GM21717 (cell line): ENCODE measurements around the gene RASGRP3.
"Not testable (repeated sequence)": the region's sequence is repeated elsewhere in the genome, so short reads cannot be mapped to it uniquely, and the experiment has no call there.

Experiments
- ATAC-seq: cut with Tn5 transposase; IDR thresholded peaks from one replicate; pipeline ENCODE4 v1.9.1; 2021; ENCODE audit warnings: mild to moderate bottlenecking, moderate library complexity; ENCODE audit not compliant: unreplicated experiment

The RASGRP3 gene, protein sequence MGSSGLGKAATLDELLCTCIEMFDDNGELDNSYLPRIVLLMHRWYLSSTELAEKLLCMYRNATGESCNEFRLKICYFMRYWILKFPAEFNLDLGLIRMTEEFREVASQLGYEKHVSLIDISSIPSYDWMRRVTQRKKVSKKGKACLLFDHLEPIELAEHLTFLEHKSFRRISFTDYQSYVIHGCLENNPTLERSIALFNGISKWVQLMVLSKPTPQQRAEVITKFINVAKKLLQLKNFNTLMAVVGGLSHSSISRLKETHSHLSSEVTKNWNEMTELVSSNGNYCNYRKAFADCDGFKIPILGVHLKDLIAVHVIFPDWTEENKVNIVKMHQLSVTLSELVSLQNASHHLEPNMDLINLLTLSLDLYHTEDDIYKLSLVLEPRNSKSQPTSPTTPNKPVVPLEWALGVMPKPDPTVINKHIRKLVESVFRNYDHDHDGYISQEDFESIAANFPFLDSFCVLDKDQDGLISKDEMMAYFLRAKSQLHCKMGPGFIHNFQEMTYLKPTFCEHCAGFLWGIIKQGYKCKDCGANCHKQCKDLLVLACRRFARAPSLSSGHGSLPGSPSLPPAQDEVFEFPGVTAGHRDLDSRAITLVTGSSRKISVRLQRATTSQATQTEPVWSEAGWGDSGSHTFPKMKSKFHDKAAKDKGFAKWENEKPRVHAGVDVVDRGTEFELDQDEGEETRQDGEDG

DNA sequence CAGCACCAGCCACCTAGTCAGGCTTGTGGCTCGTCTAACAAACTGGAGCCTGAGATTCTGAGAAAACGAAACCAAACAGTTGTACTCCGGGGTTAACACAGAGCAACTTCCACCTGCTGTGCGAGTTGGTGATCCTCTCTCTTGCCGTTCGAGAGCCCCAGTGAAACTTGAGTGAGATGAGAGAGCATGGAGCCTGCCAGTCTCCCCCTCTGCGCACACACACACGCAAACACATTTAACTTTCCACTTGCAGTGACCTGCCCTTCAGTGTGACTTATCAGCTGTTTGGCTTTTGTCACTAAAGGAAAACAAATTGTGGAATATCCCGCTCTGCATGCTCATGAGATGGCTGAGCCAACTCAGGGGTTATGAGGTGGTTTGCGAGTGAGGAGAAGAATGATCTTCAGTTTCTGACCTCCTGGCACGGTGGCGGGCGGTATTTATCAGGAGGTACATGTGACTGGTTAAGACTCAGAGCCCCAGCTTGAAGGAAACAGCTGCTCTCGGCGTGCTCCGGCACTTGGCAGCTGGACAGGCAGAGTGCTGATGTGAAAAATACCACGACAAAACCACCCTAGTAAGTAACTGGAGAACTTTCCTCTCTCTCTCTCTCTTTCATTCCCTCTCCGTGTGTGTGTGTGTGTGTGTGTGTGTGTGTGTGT is at the start of gene RASGRP3:
Gene RASGRP3 (plus strand): TSS at position 519 of the 662 bp plus-strand sequence. CDS start 38,488 bp downstream, outside the sequence.
- ATAC-seq = peak; percentile 51

DNA sequence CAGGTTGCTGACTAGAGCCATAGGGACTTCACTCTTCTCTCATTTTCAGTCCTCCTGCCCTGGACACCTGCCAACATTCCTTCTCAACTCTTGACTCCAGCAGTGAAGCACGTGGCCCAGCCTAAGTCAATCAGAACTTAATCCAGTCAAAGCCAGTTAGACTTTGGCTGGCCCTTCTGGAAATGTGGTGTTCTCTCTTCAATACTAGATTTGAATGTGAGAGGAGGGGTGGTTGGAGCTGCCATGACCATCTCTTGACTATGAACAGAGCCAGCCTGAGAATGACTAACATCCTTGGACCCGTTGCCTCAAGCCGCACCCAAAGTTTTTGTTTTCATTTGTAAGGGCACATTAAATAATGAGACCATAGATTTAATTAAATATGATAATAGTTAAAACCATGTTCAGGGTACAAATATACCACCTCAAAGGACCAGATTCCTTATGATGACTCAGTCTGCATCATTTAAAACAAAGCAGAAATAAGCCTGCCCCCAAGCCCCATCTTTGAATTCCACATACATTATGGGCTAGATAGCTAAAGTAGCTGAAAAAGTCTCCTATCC is 49.7 kb upstream of the RASGRP3 start:
- ATAC-seq = no peak

DNA sequence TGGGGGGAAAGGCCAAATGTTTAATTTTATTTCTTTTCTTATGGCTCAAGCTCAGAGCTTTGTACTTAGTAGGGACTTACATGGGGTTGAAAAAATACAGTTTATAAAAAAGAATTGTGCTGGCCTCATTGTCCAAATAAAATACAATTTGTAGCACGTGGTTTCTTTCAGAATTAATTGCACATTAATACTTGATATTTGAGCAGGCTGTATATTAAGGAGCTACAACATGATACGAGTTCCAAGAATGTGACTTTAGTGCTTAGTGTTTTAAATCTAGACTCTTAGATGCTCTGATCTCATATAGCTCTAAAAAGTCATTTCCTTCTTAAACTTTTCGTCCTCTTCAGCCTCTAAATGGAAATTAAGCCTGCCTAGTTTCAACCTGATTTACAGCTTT is 46.4 kb upstream of the RASGRP3 start:
- no peak for ATAC-seq

DNA sequence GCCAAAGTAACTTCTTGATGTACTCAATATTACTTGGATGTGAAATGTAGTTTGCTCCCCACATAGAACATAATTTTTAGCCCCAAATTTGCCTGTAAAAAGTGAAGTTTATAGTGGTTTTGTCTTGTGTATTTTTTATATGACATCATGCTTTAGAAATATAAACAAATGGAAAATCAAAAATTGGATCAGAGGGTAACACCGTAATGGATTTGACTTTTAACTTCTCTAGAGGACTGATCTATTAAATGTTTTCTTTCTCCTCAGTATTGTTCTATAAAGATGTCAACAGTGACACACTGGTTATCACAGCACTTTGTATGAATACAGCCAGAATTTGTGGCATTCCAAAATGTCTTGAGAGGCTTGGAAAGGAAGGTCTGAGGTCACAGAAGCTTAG is 45.6 kb upstream of the RASGRP3 start:
- no peak for ATAC-seq

DNA sequence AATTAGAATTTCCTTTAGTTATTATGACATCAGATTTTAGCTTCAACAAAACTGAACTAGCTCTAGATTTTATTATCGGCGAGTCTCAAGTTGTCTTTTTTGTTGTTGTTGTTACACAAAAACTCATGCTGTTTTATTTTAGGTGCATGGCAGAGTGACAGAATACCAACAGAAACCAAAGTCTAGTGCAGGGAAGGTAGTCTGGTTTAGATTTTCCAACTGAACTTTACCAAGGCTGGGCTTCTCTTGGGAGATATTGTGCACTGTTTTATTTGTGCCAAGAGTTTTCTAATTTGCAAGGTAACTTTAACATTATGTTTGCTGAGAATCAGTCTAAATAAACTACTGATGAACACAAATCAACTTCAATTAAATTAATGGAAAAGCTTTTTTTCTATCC is 43.6 kb upstream of the RASGRP3 start:
- ATAC-seq = no peak

DNA sequence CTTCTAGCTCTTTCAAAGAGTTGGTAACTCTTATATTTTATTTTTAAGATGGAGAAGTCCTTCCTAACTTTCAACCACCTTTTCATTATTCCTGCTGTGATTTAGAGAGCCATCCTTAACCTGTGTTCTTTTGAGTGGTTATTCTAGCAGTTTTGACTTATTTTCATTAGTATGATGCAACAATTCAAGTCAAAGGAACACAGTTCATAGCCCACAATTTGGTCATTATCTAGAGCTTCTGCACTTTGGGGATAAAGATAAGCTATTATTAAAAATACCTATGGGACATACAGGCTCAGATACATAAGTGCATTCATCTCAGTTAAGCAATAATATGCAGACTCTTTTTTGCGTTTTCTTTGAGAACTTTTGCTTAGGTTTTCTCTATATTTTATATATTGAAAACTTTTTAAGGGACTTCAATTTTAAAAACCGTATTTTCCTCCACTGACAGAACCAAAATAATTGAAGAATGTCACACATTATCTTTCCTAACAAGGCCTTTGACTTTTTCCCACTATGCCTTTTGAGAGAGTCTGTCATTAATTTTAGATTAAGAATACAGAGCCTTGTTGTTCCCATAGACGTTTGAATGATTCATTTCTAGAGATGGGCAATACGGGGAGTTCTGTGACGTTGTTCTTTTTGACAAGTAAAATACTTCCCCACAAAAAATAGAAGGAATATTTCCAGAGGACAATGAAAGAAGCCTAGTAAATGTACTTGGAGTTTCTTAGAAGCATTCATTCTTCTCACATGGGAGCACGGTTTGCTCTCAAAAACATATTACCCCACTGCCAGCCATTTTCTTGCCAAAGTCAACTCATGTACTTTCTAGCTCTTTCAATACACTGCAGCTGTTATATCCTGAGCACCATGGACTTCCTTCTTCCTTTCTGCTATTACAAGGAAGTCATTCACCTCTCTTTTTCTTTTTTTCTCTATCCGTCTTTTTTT is 42.9 kb upstream of the RASGRP3 start:
- no peak for ATAC-seq

DNA sequence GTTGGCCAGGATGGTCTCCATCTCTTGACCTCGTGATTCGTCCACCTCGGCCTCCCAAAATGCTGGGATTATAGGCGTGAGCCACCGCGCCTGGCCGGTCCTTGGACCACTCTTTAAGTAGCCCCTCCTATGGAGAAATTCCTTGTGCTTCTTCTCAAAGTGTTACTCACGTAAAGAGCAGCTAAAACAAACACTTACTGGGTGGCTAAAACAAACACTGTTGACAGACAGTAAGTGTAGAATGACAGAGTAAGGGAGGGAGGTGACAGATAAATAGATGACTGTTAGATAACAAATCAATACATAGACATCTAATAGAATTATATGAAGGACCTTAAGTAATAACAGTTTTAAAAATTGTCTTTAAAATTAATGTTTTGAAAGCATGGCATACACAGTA is 40.9 kb upstream of the RASGRP3 start:
- ATAC-seq = no peak

DNA sequence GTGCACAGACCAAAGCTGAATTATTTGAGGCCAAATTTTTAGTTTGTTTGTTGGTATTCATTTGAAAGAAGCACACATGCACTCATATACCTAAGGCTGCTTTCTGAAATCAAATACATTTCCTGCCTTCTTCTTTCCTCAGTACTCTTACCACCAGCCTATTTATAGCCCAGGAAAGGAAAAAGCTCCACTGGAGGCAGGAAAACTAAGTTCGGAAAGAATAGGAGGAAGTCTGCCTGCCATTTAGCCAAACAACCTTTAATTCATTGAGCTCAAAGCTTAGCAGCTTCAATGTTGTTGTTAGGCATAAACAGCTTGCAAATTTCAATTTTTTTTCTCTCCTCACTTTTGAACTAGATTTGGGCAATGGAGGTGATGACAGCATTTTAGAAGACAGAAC is 40.4 kb upstream of the RASGRP3 start:
- no peak for ATAC-seq

DNA sequence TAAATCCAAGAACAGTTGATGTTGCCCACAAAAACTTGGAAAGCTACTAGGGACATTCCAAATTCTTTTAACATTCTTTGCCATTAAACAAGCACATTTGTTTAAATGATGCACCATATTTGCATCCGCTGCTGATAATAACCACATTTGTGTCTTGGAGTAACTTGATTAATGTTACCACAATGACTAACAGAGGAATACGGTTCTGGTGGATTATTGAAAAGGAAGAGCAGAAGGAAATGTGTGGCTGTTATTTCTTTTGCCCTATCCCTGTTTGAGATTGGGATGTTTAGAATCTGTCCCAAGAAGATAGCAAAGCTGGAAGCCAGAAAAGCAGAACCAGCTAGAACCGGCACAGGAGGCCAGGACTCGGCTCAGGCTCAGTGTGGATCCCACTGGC is 39.2 kb upstream of the RASGRP3 start:
- ATAC-seq = no peak

DNA sequence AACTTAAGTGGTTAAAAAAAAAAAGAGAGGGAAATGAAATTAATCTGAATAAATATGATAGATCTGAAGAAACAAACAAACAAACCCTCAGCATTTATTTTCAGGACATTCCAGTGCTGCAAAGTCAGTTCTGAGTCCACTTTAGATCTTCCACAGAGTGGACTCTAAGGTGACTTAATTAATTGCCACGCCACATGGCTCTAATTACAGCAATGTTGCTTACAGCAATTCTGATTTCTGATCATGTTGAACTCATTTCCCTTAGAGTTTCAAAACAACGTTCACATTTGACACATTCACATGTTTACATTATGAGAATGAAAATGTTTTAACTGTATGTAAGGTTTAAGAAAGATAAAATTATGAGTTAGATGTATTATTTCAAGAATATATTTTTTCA is 38.6 kb upstream of the RASGRP3 start:
- ATAC-seq = no peak

DNA sequence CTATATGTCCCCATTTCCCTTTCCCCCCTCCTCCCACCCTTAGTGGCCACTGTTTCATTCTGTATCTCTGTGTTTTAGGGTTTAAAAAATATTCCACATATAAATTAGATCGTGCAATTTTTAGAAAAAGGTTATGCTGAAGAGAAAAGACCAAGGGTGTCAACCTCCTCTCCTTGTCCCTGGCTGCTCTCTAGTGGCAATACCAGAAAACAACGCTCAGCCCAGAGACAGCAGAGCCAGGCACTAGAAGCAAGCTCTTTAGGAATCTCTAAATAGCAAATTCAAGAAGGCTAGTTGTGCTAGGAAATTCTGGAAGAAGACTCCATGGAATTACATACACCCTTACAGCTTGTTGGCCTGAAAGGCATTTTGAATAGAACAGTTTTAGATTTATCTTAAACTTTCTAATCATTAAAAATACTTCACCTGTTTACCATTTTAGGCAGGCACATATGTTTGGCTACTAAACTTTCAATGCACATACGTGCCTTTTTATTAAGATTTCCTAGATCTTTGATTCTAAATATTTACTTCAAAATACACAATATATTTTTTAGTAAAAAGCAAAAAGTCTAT is 35.1 kb upstream of the RASGRP3 start:
- ATAC-seq = peak; percentile 91

DNA sequence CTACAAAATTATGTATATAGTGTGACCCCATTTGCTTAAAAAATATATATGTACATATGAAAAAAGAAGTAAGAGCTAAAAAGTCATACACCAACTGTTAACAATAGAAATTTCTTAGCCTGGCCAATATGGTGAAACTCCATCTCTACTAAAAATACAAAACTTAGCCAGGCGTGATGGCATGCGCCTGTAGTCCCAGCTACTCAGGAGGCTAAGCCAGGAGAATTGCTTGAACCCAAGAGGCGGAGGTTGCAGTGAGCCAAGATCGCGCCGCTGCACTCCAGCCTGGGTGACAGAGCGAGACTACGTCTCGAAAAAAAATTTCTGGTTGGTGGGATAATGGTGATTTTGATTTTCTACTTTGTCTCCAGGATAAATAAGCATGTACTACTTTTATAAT is 34.4 kb upstream of the RASGRP3 start:
- ATAC-seq = not testable (repeated sequence)

DNA sequence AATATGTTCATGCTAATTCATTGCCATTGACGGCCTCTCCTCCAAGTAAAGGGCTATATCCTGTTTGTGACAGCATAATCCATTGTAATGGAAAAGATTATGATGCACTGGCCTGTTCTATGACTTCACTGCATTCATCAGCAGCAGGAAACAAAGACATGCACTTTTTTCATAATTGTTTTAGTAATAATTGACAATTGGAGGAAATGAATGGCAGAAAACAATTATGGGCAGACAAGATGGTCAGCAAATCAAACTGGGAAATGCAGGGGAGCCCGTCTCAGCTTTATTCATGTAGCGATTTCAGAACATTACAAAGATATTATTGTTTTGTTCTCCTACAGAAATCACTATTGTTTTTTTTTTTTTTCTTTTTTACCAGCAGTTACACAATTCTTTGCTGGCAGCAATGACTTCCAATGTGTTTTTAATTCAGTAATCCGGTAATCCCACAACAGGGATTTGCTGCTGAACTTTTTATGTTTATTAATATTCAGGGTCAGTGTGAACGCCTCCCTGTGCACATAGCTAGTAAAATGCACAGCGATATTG is 33.8 kb upstream of the RASGRP3 start:
- ATAC-seq = no peak

DNA sequence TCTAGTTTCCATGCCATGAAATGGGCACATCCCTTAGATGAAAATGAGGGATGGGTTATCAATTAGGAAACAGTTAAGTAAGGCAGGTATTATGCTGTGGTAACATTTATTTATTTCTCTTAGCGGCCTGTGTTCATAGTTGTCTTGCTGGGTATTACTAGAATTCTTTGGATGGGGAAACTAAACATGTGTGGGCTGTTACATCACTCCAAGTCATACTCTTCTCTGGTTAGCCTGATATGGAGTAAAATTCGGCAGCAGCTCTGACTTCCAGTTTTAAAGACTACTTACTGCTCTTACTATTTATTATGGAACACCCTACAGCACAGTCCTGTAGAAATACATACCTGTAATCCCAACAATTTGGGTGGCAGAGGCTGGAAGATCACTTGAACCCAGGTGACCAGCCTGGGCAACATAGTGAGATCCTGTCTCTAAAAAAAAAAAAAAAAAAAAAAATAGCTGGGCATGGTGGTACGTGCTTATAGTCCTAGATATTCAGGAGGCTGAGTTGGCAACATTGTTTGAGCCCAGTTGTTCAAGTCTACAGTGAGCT is 33.1 kb upstream of the RASGRP3 start:
- no peak for ATAC-seq

DNA sequence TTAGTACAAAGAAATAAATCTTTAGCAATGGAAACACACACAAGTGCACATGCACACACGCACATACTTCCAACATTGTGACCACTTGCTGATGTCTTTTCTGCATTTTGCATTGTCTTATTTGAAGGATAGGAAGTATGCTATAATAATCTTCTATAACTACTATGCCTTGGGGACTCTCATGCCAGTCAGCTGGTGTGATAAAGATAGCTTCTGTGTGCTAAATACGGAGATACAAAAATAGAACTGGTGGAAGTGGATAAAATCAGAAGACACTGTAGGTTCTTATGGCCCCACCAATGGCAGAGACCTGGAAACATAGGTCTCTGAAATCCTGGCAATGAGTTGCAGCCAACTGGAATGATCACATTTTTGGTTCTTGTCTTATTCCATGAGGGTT is 31.5 kb upstream of the RASGRP3 start:
- no peak for ATAC-seq

DNA sequence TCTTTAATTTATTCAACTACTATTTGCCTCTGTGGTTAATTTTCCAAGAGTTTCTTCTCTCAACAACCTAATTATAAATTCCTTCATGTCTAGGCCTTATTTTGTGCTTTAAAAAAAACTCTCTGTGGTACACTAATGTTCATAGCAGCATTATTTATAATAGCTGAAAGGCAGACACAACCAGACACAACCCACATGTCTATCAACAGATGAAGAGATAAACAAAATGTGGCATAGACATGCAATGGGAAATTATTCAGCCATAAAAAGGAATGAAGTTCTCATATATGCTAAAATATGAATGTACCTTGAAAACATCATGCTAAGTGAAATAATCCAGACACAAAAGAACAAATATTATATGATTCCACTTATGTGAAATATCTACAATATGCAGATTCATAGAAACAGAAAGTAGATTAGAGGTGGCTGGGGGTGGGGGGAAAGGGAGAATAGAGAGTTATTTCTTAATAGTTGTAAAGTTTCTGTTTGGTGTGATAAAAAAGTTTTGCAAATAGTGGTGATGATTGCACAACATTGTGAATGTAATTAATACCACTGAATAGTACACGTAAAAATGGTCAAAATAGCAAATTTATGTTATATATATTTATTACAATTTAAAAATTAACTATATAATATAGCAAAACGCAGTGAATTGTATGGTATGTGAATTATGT is 28.1 kb upstream of the RASGRP3 start:
- no peak for ATAC-seq

DNA sequence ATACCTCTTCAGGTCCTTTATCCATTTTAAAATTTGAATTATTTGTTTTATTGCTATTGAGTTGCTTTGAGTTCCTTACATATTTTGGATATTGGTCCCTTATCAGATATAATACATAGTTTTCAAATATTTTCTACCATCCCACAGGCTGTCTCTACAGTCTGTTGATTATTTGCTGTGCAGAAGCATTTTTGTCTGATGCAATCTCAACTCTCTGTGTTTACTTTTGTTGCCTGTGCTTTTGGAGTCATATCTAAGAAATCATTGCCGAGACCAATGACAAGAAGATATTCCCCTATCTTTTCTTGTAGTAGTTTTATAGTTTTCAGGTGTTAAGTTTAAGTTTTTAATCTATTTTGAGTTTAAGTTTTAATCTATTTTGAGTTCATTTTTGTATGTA is 25.2 kb upstream of the RASGRP3 start:
- no peak for ATAC-seq

DNA sequence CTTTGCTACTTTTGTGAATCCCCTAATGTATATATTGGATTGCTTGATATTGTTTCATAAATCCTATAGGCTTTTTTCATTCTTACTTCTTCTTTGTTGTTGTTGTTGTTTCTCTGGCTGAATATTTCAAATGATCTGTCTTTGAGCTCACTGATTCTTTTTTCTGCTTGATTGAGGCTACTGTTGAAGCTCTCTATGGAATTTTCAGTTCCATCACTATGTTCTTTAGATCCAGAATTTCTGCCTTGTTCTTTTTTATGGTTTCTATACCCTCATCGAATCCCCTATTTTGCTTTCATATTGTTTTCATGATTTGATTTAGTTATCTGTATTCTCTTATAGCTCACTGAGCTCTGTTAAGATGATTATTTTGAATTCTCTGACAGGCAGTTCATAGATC is 24.6 kb upstream of the RASGRP3 start:
- ATAC-seq = no peak

DNA sequence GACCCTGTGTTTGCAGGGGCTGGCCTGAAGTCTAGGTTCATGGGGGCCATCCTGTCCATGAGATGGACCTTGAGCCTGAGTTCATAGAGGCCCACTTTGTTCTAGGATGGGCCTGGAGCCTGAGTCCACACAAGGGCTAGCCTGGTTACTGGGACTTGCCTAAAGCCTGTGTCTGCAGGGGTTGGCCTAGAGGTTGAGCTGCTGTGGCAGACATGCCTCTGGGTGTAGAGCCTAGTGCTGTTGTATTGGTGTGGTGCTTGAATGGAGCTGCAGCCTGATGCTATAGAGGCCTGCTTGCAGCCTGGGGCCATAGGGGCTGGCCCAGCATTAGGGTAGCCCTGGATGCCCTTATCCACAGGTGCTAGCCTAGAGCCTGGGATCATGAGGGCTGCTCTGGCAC is 23.9 kb upstream of the RASGRP3 start:
- ATAC-seq = no peak
